GM21737 (cell line): ENCODE data around the gene NXPH4.

Experiments used
- ATAC-seq: cut with Tn5 transposase; IDR thresholded peaks from one replicate; pipeline ENCODE4 v1.9.1; 2021; ENCODE audit warnings: mild to moderate bottlenecking, moderate library complexity; ENCODE audit not compliant: unreplicated experiment

Gene NXPH4

GRCh38 chr12:57241402-57242310 is 25.1 kb downstream of the NXPH4 start:
- no peak for ATAC-seq

GRCh38 chr12:57242329-57242690 is 25.7 kb downstream of the NXPH4 start:
- no peak for ATAC-seq

GRCh38 chr12:57242691-57243454 is 26.3 kb downstream of the NXPH4 start:
- ATAC-seq: no peak

GRCh38 chr12:57243521-57244311 is 27.1 kb downstream of the NXPH4 start:
- no peak for ATAC-seq

- no peak for ATAC-seq
These were observed 27.7 kb downstream of the NXPH4 start for GRCh38 chr12:57244312-57244696.

GRCh38 chr12:57247041-57247440 is 30.4 kb downstream of the NXPH4 start:
- ATAC-seq: no peak

GRCh38 chr12:57248934-57249742 is 32.5 kb downstream of the NXPH4 start:
- no peak for ATAC-seq

GRCh38 chr12:57250541-57250940 is 33.9 kb downstream of the NXPH4 start:
- ATAC-seq: no peak

- ATAC-seq: no peak
These were observed 34.4 kb downstream of the NXPH4 start, which contains the start of gene STAC3 for GRCh38 chr12:57250956-57251355. TSS of gene STAC3 (minus strand) at chr12:57251187. CDS start at chr12:57249636, 1,551 bp downstream.

- ATAC-seq: no peak
These were observed 38.1 kb downstream of the NXPH4 start for GRCh38 chr12:57254506-57255280.

- ATAC-seq: no peak
These were observed 39.3 kb downstream of the NXPH4 start for GRCh38 chr12:57255916-57256315.

- ATAC-seq: no peak
These were observed 42.7 kb downstream of the NXPH4 start for GRCh38 chr12:57258977-57259970.

- no peak for ATAC-seq
These were observed 43.8 kb downstream of the NXPH4 start for GRCh38 chr12:57260366-57260765.

GRCh38 chr12:57261428-57261865 is 44.9 kb downstream of the NXPH4 start:
- ATAC-seq: no peak

GRCh38 chr12:57262126-57262822 is 45.7 kb downstream of the NXPH4 start:
- no peak for ATAC-seq

GRCh38 chr12:57263096-57263495 is 46.5 kb downstream of the NXPH4 start:
- ATAC-seq: no peak

GRCh38 chr12:57266681-57267080 is 50.1 kb downstream of the NXPH4 start:
- no peak for ATAC-seq

- no peak for ATAC-seq
These were observed 51.7 kb downstream of the NXPH4 start for GRCh38 chr12:57268264-57268663.
